PC-9 (cell line): ENCODE results near the gene STRIP2.

Experiments used
- EZH2 ChIP-seq: fragments of 200-600 bp; sonication (generic); IDR thresholded peaks from 2 replicates; pipeline ENCODE4 v1.8.0; 2017; ENCODE audit warnings: antibody characterized with exemption, low read depth
- TF ChIP-seq, protein P1 (sequence below): fragments of 200-600 bp; sonication (generic); conservative IDR thresholded peaks from 2 replicates; pipeline ENCODE4 v1.6.1; 2017; ENCODE audit warnings: mixed run types, antibody characterized with exemption, mild to moderate bottlenecking, moderate library complexity

DNA sequence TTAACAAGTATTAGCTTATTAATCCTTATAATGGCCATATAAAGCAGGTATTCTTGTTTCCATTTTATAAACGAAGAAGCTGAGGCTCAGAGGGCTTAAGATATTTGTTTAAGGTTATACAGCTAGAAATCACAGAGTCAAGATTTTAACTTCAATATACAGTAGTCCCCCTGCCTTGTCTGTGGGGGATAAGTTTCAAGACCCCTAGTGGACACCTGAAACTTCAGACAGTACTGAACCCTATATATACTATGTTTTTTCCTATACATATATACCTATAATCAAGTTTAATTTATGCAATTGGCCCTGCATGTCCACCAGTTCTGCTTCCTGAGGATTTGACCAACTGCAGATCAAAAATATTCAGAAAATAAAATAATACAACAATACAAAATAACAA, 44.4 kb upstream of the STRIP2 start:
- TF ChIP-seq, protein P1, sequence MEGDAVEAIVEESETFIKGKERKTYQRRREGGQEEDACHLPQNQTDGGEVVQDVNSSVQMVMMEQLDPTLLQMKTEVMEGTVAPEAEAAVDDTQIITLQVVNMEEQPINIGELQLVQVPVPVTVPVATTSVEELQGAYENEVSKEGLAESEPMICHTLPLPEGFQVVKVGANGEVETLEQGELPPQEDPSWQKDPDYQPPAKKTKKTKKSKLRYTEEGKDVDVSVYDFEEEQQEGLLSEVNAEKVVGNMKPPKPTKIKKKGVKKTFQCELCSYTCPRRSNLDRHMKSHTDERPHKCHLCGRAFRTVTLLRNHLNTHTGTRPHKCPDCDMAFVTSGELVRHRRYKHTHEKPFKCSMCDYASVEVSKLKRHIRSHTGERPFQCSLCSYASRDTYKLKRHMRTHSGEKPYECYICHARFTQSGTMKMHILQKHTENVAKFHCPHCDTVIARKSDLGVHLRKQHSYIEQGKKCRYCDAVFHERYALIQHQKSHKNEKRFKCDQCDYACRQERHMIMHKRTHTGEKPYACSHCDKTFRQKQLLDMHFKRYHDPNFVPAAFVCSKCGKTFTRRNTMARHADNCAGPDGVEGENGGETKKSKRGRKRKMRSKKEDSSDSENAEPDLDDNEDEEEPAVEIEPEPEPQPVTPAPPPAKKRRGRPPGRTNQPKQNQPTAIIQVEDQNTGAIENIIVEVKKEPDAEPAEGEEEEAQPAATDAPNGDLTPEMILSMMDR = no peak
- TF ChIP-seq EZH2 = no peak
